SK-N-SH treated with all-trans-retinoic acid at 6 μM for 48 hours (cell line): ENCODE results near the gene USE1.
"Not testable (repeated sequence)": the region's sequence is repeated elsewhere in the genome, so short reads cannot be mapped to it uniquely, and the experiment has no call there.

Experiments used
- ATAC-seq: fragments of 200-7000 bp; cut with Tn5 transposase; 3 replicates; pipeline ENCODE4 v1.9.1; 2020; ENCODE audit warnings: mild to moderate bottlenecking, moderate library complexity
- BACH2 ChIP-seq: fragments of 250-450 bp; sonication (Bioruptor Pico); IDR thresholded peaks from 2 replicates; pipeline ENCODE4 v1.9.0; 2021; ENCODE audit warnings: mild to moderate bottlenecking, borderline replicate concordance
- CREB5 ChIP-seq: fragments of 250-450 bp; sonication (Bioruptor Pico); IDR thresholded peaks from 2 replicates; pipeline ENCODE4 v1.5.1; 2020; ENCODE audit warnings: low read depth, mild to moderate bottlenecking, moderate library complexity
- CSDC2 ChIP-seq: fragments of 250-450 bp; sonication (Bioruptor Pico); IDR thresholded peaks from 2 replicates; pipeline ENCODE4 v1.5.0; 2020; ENCODE audit warnings: mild to moderate bottlenecking, moderate library complexity
- ESRRG ChIP-seq: fragments of 250-450 bp; sonication (Bioruptor Pico); IDR thresholded peaks from 2 replicates; pipeline ENCODE4 v1.6.1; 2021; ENCODE audit warnings: mild to moderate bottlenecking
- GLIS3 ChIP-seq: fragments of 250-450 bp; sonication (Bioruptor Pico); IDR thresholded peaks from 2 replicates; pipeline ENCODE4 v1.5.0; 2020; ENCODE audit warnings: mild to moderate bottlenecking, moderate library complexity
- ISL1 ChIP-seq: fragments of 250-450 bp; sonication (Bioruptor Pico); IDR thresholded peaks from 2 replicates; pipeline ENCODE4 v2.1.2; 2022; ENCODE audit warnings: mild to moderate bottlenecking, moderate library complexity
- OSR1 ChIP-seq: fragments of 250-450 bp; sonication (Bioruptor Pico); IDR thresholded peaks from 2 replicates; pipeline ENCODE4 v1.8.0; 2022; ENCODE audit warnings: moderate library complexity, mild to moderate bottlenecking, inconsistent platforms
- PPARA ChIP-seq: fragments of 250-450 bp; sonication (Bioruptor Pico); IDR thresholded peaks from 2 replicates; pipeline ENCODE4 v1.5.0; 2020; ENCODE audit warnings: mild to moderate bottlenecking, borderline replicate concordance
- RARB ChIP-seq: fragments of 250-450 bp; sonication (Bioruptor Pico); IDR thresholded peaks from 2 replicates; pipeline ENCODE4 v1.8.0; 2021; ENCODE audit warnings: mild to moderate bottlenecking, moderate library complexity
- TCF4 ChIP-seq: fragments of 250-450 bp; sonication (Bioruptor Pico); IDR thresholded peaks from 2 replicates; pipeline ENCODE4 v1.8.0; 2021; ENCODE audit warnings: mild to moderate bottlenecking, moderate library complexity, borderline replicate concordance
- TSHZ2 ChIP-seq: fragments of 250-450 bp; sonication (Bioruptor Pico); IDR thresholded peaks from 2 replicates; pipeline ENCODE4 v1.5.0; 2020; ENCODE audit warnings: mild to moderate bottlenecking, moderate library complexity
- ZC3H10 ChIP-seq: fragments of 250-450 bp; sonication (Bioruptor Pico); IDR thresholded peaks from 2 replicates; pipeline ENCODE4 v1.5.1; 2021; ENCODE audit warnings: mild to moderate bottlenecking, moderate library complexity
- ZFP3 ChIP-seq: fragments of 250-450 bp; sonication (Bioruptor Pico); IDR thresholded peaks from 2 replicates; pipeline ENCODE4 v1.5.0; 2020; ENCODE audit warnings: mild to moderate bottlenecking, moderate library complexity
- ZFP30 ChIP-seq: fragments of 450-650 bp; formaldehyde crosslinking; IDR thresholded peaks from 2 replicates; pipeline ENCODE4 v1.5.0; 2022; ENCODE audit warnings: mild to moderate bottlenecking, moderate library complexity
- ZNF565 ChIP-seq: fragments of 450-650 bp; formaldehyde crosslinking; conservative IDR thresholded peaks from 2 replicates; pipeline ENCODE4 v1.5.0; 2020; ENCODE audit warnings: low read depth, mild to moderate bottlenecking, moderate library complexity
- ZNF70 ChIP-seq: fragments of 450-650 bp; formaldehyde crosslinking; IDR thresholded peaks from 2 replicates; pipeline ENCODE4 v1.5.0; 2020; ENCODE audit warnings: mild to moderate bottlenecking, moderate library complexity
- ZNF8 ChIP-seq: fragments of 450-650 bp; formaldehyde crosslinking; IDR thresholded peaks from 2 replicates; pipeline ENCODE4 v1.5.0; 2020; ENCODE audit warnings: mild to moderate bottlenecking, moderate library complexity
- TF ChIP-seq, protein P1 (sequence below): fragments of 250-450 bp; sonication (Bioruptor Pico); IDR thresholded peaks from 2 replicates; pipeline ENCODE4 v1.8.0; 2020; ENCODE audit warnings: mild to moderate bottlenecking, moderate library complexity, borderline replicate concordance
- TF ChIP-seq, protein P2 (sequence below): fragments of 250-450 bp; sonication (Bioruptor Pico); IDR thresholded peaks from 2 replicates; pipeline ENCODE4 v1.8.0; 2021; ENCODE audit warnings: low read depth, mild to moderate bottlenecking, moderate library complexity, borderline replicate concordance
- TF ChIP-seq, protein P3 (sequence below): fragments of 250-450 bp; sonication (Bioruptor Pico); IDR thresholded peaks from 2 replicates; pipeline ENCODE4 v1.5.1; 2021; ENCODE audit warnings: mild to moderate bottlenecking, moderate library complexity

USE1 gene

DNA sequence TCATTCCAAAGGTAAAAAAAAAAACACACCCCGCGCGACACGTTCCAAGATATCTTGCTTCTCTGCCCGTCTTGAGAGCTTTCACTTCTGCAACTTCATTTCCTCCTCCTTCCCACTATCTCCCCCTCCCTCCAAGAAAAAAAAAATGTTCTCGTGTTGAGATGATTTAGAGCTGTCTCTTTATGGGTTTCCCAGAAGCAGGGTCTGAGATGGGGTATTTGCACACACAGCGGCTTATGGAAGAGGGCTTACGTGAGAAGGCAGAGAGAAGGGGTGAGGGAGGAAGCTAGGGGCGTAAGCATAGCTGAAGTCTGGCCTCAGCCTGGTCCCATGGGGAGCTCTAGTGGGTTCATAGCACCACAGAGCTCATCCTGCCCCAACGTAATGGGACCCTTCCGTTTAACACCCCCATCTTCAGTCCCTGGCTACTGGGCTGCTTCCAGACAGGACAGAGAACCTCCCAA is 31.3 kb upstream of the USE1 start:
- no peak for ATAC-seq
- TF ChIP-seq CSDC2 (CRISPR knock-in tag) (no peak), ZFP3 (no peak), ZNF70 (CRISPR knock-in tag) (no peak), CREB5 (CRISPR knock-in tag) (no peak), OSR1 (CRISPR knock-in tag) (no peak), ISL1 (no peak), TCF4 (CRISPR knock-in tag) (no peak), ZNF565 (CRISPR knock-in tag) (no peak), ZC3H10 (CRISPR knock-in tag) (no peak), GLIS3 (no peak), ZFP30 (CRISPR knock-in tag) (no peak), TSHZ2 (CRISPR knock-in tag) (no peak)
- TF ChIP-seq, protein P1, sequence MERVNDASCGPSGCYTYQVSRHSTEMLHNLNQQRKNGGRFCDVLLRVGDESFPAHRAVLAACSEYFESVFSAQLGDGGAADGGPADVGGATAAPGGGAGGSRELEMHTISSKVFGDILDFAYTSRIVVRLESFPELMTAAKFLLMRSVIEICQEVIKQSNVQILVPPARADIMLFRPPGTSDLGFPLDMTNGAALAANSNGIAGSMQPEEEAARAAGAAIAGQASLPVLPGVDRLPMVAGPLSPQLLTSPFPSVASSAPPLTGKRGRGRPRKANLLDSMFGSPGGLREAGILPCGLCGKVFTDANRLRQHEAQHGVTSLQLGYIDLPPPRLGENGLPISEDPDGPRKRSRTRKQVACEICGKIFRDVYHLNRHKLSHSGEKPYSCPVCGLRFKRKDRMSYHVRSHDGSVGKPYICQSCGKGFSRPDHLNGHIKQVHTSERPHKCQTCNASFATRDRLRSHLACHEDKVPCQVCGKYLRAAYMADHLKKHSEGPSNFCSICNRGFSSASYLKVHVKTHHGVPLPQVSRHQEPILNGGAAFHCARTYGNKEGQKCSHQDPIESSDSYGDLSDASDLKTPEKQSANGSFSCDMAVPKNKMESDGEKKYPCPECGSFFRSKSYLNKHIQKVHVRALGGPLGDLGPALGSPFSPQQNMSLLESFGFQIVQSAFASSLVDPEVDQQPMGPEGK (CRISPR knock-in tag) = no peak

DNA sequence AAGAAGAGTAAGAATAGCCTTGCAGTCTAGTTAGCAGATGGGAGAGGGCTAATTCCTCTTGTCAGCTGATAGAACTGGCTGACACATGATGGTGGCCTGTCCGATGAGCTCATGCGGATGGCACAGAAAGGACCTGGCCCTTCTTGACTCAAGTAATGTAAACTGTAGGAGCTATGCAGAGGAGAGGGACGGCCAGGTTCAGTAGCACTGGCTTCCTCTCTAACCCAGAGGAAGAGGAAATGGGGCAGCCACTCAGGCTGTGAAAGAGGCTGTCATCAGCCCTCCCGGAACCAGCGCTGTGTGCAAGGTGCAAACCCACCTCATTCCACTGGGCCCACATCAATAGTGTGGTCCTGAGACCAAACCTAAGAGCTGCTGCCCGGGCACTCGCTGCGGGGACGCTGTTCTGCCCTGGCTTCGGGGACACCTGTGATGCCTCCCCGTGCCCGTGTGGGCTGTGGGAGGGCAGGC is 30.8 kb upstream of the USE1 start:
- no peak for ATAC-seq
- TF ChIP-seq ZC3H10 (CRISPR knock-in tag) = no peak
- TF ChIP-seq, protein P1 (CRISPR knock-in tag) = no peak
- TF ChIP-seq ZNF8 (CRISPR knock-in tag) = no peak
- TF ChIP-seq CSDC2 (CRISPR knock-in tag) = no peak
- TF ChIP-seq PPARA (CRISPR knock-in tag) = no peak
- TF ChIP-seq TSHZ2 (CRISPR knock-in tag) = no peak

GRCh38 chr19:17185590-17185989 is 29.6 kb upstream of the USE1 start:
- TF ChIP-seq TCF4 (CRISPR knock-in tag) = no peak
- TF ChIP-seq BACH2 (CRISPR knock-in tag) = no peak
- TF ChIP-seq, protein P2, sequence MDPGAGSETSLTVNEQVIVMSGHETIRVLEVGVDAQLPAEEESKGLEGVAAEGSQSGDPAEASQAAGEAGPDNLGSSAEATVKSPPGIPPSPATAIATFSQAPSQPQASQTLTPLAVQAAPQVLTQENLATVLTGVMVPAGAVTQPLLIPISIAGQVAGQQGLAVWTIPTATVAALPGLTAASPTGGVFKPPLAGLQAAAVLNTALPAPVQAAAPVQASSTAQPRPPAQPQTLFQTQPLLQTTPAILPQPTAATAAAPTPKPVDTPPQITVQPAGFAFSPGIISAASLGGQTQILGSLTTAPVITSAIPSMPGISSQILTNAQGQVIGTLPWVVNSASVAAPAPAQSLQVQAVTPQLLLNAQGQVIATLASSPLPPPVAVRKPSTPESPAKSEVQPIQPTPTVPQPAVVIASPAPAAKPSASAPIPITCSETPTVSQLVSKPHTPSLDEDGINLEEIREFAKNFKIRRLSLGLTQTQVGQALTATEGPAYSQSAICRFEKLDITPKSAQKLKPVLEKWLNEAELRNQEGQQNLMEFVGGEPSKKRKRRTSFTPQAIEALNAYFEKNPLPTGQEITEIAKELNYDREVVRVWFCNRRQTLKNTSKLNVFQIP = no peak
- no peak for TF ChIP-seq ISL1
- no peak for TF ChIP-seq PPARA (CRISPR knock-in tag)
- TF ChIP-seq, protein P1 (CRISPR knock-in tag) = no peak
- TF ChIP-seq ZNF70 (CRISPR knock-in tag) = no peak
- no peak for TF ChIP-seq ESRRG (CRISPR knock-in tag)
- no peak for TF ChIP-seq RARB (CRISPR knock-in tag)
- TF ChIP-seq OSR1 (CRISPR knock-in tag) = no peak
- no peak for TF ChIP-seq CSDC2 (CRISPR knock-in tag)
- TF ChIP-seq, protein P3, sequence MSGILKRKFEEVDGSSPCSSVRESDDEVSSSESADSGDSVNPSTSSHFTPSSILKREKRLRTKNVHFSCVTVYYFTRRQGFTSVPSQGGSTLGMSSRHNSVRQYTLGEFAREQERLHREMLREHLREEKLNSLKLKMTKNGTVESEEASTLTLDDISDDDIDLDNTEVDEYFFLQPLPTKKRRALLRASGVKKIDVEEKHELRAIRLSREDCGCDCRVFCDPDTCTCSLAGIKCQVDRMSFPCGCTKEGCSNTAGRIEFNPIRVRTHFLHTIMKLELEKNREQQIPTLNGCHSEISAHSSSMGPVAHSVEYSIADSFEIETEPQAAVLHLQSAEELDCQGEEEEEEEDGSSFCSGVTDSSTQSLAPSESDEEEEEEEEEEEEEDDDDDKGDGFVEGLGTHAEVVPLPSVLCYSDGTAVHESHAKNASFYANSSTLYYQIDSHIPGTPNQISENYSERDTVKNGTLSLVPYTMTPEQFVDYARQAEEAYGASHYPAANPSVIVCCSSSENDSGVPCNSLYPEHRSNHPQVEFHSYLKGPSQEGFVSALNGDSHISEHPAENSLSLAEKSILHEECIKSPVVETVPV (CRISPR knock-in tag) = no peak
- TF ChIP-seq, all 23 proteins: peak for 0
- no peak for ATAC-seq

GRCh38 chr19:17191736-17192135 is 23.4 kb upstream of the USE1 start:
- ATAC-seq = not testable (repeated sequence)
